GM19023 (cell line): ENCODE measurements around the gene NYNRIN.

Experiments
- ATAC-seq: cut with Tn5 transposase; IDR thresholded peaks from one replicate; pipeline ENCODE4 v1.9.1; 2021; ENCODE audit warnings: mild to moderate bottlenecking, moderate library complexity; ENCODE audit not compliant: unreplicated experiment

Gene NYNRIN

DNA sequence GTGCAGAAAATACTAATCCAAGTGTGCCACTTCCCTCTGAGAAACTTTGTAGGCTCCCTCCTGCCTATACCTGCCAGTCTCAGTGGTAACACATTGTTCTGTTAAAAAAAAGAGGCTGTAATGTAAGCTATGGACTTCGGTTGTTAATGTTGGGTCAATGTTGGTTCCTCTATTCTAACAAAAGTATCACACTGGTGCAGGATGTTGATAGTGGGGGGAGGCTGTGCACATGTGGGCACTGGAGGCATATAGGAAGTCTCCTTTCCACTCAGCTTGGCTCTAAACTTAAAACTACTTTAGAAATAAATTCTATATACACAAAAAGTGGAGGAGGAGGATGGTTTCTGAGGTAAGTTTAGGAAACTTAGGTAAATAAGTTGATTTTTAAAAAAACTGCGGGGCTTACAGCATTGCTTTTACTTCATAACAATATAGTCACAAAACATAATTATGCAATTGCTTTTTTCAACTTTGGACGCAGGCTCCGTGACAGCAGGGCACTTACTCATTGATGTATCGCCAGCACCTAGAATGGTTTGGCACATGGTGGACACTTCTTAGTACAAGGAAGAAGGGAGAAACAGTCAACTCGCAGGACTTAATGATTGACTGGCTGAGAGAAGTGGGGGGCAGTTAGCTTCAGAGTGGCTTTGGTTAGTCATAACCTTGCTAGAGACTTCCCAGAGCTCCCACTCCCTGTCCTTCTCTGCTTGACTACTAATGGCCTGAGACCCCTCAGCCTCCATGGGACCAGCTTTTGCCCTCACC lies 7.9 kb upstream of the NYNRIN start:
- no peak for ATAC-seq

DNA sequence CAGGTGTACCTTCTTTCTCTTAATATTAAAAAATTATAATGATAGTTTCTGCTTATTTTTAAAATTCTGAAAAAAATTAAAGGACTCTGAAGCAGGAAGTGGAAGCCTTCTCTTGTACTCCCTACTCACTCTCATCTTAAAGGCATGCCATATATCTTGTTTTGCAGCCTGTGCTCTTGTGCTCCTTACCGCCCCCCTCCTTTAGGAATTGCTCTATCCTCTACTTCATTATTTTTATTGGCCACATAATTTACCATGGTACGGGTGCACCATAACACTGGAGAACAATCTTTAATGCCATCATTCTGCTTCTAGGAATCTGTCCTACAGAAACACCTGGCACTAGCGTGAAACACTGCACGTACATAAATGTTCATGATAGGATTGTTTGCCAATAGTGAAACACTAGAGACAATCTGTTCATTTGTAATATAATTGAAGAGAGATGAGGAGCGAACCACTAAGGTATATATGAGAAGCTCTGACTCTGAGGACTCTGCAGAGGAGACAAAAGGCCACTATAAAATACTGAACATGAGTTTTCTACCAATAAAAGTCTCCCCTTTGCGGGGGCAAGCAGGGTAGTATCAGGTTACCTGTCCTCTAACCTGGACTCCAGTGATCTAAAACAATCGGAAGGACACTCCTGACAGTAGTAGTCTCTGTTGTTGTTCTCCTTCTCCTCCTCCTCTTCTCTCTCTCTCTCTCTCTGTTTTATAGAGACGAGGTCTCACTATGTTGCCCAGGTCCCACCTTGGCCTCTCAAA lies 6.3 kb upstream of the NYNRIN start:
- ATAC-seq = no peak

DNA sequence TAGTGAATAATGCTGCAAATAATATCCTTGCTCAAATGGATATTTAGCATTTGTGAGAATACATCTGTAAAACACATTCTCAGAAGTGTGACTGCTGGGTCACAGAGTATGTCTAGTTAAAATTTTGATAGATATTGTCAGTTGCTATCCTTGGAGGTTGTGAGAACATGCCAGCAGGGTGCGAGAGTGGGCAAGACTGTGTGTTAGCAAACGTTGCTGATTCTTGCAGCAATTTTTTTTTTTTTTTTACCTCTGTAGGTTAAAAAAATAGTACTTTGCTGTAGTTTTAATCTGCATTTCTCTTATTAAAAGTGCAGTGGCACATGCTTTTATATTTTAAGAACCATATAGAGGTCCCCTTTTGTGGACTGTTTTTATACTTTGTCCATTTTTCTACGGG lies 4.5 kb upstream of the NYNRIN start:
- ATAC-seq = no peak

DNA sequence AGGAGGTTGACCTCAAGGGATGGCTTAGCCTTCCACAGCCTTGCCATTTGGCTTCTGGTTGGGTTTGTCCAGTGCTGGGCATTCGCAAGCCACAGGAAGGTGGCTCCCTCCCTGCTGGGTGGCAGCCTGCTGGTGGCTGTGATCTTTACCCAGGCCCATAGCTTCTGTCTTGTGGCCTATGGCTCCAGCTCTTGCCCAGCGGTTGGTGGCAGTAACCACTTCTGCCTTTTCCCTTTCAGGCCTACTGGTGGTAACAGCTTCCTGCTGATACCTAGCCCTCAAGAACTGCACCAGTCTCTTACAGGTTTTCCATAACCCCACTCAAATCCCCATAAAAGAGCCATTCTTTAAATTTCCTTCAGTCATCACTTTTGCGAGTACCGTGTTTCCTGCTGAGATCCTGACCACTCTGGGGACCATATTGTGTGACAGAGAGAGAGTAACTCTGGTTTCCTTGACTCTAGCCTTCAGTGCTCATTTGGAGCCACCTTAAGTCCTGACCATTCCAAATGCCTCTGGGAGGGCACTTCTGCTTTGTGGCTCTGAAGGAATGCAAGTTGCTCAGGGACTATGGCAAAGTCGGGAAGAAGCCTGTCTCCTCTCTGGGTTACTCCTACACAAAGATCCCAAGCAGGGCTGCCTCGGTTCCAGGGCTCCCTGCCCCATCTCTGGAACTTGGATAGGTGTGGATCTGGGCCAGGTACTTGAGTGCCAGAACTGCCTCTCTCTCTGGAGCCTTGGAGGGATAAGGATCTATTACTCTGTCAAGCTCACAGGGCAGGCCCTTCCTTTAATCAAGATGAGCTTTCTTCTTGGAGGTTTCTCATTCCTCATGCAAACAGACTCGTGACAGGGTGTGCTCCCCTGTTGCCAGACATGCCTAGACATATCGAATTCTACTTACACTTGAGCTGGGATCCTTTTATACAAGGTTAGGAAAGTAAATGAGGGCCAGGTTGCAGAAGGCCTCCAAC lies 2.9 kb upstream of the NYNRIN start:
- ATAC-seq = no peak

DNA sequence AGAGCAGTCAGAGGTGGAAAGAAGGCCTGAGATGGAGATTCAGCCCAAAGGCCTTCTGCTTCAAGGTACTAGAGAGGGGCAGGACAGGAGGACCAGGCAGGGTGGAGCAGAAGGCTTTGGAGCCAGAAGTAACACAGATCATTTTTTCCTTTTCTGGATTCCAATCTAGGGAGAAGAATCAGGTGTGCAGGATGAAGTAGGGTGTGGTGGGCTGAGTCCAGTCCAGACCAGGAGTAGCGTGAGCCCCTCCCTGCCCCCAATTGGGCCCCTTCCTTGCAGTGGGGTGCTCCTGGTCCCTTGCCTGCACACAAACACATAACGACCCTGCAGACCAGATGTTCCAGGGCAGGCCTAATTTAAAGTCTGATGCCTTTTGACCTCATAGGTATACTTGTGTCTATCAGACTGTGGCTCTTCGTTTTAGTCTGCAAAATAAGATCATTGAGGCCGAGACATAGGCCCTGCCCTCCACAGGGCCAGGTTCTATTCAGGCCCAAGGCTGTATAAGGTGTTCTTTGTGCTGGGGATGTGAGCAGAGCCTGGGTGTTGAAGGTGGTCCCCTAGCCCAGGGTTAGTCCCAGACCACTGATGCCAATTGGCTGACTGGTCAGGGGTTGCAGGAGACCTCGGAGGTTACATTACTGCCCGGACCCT lies 1.0 kb upstream of the NYNRIN start:
- no peak for ATAC-seq

DNA sequence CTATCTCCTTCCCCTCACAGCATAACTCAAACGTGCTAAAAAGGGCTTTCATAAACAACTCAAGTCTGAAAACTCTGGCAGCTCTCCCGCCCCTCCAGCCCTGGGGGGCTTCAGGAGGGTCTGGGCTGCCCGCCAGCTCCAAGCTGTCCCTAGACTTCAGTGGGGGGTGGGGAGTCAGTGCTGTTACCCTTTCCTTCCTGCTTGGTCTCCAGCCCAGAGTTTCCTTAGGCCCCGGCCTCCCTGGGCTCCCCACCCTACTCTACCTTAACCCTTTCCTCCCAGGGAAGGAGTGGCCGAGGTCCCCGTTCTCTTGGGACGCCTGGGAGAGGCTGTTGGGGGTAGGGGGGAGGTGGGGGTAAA lies 530 bp upstream of the NYNRIN start:
- no peak for ATAC-seq

DNA sequence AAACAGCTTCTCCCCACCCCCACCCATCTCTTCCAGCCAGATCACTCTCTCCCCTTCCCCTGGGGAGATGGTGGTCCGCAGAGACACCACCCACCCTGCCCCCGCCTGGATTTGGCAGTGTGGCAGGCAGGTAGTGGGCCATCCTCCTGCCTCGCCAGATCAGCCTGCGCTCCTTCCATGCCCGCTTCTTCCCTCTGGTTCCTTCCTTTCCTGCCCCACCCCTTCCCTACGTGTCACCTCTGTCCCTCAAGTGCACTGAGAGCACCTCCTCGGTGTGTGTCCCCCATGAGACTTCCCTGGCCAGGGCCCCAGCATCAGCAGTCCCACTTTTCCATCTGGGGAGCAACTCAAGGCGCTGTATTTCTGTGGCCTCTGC lies 632 bp downstream of the NYNRIN start:
- no peak for ATAC-seq

DNA sequence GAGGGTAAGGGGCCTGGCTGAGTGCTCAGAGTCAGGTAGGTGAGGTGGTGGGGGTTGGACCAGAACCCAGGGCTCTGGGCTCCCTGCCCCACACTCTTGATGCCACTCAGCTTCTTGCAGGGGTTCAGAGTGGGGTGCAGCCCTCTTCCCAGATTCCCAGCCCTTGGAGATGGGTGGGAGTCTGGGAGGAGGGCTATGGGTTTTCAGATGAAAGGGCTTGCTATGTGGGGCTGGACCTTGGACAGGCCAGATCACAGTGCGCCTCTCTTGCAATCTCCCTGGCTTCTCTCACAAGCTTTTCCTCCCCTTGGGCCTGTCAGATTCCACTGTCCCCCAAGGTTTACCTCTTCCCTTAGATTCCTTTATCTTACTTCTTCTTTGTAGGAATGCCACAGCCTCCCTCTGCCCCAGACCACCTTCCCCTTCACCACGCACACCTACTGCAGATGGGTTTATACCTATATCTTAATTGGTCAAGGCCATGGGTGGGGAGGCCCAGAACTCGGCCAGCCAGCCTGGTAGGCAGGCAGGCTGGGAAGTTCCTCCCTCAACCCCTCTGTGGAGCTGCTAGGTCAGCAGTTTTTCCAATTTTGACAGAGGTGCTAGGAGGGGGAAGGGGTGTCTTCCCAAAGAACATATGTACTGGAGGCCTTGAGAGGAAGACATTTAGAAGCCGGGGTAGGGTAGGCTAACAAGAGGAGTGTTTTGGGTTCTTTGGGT lies 1.4 kb downstream of the NYNRIN start:
- no peak for ATAC-seq

DNA sequence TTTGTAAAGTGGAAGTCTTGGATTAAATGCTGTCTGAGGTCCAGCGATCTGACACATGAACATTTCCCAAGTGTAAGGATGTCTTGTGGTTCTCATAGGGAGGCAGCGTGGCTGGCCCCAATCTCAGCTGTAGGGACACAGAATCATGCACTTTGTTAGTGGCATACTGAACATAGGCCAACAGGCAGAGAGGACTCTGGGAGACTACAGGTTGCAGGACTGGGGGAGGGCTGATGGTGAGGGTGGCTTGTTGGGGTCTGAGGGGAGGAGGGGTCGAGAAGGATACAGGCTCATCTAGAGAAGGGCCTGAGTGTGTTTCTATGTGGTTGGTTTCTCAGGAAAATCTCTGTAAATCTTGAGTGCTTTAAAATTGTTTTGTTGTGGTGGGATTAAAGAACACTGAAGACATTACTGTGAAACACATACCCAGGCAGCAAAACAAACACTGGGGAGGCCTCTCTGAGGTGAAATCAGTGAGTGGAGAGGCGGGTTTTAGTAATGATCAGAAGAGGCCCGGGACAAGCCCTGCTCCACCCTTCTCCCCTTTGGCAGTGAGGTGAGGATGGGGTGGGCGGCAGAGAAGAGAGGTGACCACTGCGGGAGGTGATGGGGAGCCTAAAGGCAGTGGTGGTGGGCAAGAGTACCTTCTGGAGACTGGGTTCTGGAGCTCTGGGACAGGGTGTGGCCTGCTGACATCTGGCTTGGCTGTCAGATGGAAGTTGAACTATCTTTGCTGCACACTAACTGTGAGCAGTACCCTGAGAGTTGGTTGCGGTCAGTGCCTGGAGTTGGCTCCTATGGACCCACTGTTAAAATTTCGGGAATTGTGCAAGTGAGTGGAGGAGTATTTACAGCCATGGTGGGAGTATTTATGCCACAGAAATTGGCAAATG lies 3.3 kb downstream of the NYNRIN start:
- ATAC-seq = no peak

DNA sequence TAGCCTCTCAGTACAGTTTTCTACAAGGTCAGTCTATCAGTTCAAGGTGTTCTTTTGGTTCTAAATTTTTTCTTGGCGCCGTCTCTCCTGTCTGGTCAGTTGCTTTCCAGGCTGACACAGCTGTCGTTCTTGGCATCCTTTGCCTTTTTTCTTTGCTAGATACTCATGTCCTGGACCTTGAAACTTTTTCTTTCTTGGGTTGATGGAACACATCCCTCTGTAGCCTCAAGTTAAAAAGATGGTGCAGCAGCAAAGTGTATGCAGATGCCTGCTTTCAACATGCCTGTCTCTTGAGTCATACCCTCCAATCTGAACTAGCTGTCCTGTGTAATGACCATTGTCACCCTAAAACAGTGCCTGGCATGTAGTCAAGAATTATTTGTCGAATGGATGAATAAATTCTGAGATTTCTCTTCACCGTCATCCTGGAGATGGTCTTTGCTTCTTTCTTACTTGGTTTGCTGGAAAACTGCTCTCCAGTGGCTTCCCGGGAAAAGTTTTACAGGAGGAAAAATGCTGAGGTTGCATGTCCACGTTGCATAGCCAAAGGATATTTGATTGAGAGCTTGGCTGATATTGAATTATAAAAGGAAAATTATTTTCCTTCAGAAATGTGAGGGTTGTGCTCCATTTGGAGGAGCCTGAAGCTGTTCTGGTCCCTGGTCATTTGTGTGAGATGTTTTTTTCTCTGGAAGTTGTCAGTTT lies 4.6 kb downstream of the NYNRIN start:
- ATAC-seq = no peak

DNA sequence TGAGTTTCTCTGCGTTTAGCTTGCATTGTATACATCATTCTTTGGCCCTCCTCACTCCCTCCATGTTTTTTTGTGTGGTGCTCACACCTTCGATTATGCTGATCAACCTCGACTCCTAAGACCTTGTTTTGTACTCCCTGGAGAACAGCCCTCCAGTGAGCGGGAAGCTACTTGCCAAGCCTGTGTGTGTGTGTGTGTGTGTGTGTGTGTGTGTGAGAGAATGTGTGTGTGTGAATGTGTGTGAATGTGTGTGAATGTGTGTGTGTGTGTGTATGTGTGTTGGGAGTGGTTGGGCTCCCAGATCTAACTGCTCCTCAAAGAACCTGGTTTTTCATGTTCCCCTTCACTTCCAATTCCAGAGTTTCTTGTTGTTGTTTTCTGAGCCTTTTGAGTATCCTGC lies 6.0 kb downstream of the NYNRIN start:
- no peak for ATAC-seq

DNA sequence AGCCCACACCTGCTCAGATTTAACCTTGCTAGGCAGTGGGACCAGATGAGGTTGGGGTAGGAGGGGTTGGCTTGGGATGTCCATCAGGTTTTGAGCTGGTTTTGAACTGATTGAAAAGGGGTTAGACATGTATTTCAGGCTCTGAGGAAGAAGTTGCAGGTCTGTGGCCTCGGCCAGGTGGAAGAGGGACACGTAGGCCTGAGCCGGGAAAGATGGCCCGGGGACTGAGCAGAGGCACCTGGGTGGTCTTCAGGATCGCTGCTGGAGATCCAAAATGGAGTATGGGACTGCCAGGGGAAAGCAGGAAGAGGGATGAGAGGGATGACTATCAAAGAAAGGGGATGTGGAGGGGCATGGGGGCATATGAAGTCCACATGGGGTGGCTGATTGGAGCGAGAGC lies 7.6 kb downstream of the NYNRIN start:
- no peak for ATAC-seq

DNA sequence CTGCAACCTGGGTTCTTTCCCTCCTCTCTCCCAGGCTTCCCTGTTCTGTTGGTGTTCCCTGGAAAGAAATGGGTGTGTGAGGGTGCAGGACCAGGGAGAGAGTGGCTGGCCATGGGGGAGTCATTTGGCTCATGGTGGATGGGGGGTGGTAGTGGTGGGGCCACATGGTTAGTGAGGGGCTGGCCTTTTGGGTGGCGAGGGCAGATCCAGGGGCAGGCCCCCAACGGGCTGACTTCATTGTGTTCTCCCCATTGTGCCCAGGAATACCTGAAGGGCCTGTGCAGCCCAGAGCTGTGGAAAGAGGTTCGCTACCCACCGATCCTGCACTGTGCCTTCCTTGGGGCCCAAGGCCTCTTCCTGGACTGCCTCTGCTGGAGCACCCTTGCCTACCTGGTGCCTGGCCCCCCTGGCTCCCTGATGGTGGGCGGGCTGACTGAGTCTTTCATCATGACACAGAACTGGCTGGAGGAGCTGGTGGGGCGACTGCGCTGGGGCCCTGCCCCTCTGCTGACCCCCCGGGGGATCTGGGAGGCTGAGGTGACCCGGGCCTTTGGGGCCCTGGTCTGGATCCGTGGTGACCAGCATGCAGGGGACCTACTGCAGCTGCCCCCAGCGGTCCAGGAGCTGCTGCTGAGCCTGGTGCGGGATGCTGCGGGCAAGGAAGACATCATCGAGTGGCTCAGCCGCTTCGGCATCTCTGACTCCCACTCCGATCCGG lies 9.0 kb downstream of the NYNRIN start:
- no peak for ATAC-seq

DNA sequence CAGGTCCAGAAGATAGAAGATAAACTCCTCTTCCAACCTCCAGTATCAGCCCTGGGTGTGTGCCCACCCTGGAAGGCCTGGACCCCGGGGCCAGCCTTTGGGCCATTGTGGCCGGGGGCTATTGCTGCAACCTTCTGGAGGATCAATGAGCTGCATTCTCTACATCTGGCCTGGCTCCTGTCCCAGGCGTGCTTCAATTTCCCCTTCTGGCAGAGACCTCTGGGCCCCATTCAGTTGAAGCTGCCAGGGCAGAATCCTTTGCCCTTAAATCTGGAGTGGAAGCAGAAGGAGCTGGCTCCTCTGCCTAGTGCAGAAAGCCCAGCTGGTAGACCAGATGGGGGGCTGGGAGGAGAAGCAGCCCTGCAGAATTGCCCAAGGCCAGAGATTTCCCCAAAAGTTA lies 10.0 kb downstream of the NYNRIN start:
- no peak for ATAC-seq

DNA sequence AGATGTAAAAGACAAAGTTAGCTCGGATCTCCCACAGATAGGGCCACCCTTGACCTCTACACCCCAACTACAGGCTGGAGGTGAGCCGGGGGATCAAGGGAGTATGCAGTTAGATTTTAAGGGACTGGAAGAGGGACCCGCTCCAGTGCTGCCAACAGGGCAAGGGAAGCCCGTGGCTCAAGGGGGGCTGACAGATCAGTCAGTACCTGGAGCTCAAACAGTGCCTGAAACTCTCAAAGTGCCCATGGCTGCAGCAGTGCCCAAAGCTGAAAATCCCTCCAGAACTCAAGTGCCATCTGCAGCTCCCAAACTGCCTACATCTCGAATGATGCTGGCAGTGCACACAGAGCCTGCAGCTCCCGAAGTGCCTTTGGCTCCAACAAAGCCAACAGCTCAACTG lies 10.4 kb downstream of the NYNRIN start:
- no peak for ATAC-seq

DNA sequence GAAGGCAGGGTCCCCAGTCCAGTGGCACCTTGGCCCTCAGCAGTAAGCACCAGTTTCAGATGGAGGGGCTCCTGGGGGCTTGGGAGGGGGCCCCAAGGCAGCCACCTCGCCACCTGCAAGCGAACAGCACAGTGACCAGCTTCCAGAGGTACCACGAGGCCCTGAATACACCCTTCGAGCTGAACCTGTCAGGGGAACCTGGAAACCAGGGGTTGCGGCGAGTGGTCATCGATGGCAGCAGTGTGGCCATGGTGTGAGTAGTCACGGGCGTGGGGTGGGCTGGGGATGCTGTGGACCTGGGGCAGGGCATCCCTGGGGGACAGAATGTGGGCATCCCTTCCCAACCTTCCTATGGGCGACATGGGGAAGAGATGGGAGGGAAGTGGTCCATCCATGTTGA lies 11.2 kb downstream of the NYNRIN start:
- ATAC-seq = no peak

DNA sequence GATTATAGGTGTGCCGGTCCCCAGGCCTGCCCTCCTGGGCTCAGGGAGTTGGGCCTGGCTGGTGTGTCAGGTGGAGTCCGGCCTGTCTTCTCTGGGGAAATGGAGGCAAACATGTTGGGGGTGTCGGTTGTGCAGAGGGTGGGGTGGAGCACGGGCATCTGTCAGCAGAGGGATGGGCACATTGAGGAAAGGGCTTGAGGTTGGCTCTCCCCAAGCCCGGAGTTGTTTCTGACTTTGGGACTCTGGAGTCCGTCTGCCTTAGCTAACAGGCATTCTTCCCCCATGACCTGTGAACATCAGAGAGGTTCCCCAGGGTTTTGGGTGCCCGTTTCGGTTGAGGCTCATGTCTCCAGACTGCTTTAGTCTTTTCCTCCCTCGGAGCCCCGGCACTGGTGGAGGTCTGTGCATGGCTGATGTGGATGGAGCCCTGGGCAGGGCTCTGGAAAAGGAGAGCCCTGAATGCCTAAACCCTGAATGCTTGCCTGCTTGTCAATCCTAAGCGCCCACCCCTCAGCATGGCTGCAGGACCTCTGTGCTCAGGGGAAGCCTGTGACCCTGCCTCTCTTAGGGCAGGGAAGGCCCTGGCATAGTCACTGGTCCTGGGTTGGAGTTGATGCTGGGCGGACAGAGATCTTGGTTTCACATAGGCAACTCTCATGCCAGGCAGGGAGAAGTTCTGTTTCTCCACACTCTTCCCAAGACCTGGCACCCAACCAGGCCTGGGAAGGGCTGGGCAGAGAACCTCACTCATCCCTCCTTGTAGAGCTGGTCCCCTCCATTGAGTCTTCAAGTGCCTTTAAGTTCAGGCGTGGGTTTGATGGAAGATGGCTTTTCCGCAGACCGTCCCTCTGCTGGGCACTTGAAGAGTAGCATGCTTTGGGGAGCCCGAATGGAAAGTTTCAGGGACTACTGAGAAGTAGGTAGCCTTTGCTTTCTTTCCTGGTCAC lies 12.9 kb downstream of the NYNRIN start:
- ATAC-seq = no peak
